Stimulated activated CD4-positive, alpha-beta T cell treated with anti-CD3 and anti-CD28 coated beads, Interleukin-1b, Interleukin-23, amount 100 ng/mL, for 24 hours (primary cell): ENCODE results near the gene CACNA2D2.
"Not testable (repeated sequence)": the region's sequence is repeated elsewhere in the genome, so short reads cannot be mapped to it uniquely, and the experiment has no call there.

Source experiments
- DNase-seq, 4 experiments: peaks; one replicate each; pipeline ENCODE4 v3.0.0-alpha.2; 2020; ENCODE audit warnings: low read depth in 4 of 4, low spot score in 1 of 4

CACNA2D2 gene

DNA sequence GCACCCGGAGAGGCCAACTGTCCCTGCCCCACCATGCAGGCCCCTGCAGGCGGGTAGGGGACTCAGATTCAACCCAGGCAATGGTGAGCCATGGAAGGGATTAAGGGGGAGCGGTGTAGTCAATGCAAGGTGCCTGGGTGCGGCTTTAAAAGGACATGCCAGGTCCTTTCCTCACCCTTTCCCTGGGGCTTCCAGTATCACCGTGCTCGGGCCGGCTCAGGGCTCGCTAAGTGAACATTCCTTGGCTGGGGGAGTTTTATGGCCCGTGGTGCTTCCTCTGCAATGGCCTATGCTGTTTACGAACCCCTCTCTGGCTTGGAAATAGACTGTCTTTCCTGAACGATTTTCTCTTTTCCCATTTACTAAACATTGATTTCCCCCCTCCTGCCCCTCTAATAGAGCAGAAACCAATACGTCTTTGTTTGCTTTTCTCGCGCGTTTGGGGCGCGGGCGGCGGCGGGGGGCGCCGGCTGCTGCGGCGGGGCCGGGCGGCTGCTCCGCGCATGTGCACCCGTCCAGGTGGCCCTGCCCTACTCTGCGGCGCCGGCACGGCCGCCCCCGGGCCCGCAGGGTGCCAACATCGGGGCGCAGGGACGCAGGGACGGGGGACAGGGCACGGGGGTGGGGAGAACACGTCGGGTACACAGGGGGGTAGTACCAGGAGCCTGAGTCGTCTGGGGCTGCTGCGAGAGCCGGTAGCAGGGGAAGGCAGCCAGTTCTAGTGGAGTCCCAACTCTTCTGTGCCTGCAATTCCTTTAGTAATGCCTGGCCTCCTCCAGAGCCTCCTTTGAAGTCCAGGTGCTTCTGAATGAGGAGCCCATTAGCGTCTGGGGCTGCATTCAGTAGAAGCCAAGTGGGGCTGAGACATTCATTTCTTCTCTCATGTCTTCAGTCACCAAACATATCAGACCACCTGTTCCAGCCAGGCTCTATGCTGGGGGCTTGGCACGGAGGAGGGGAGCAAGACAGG is 26.9 kb upstream of the CACNA2D2 start:
- no peak for DNase-seq

DNA sequence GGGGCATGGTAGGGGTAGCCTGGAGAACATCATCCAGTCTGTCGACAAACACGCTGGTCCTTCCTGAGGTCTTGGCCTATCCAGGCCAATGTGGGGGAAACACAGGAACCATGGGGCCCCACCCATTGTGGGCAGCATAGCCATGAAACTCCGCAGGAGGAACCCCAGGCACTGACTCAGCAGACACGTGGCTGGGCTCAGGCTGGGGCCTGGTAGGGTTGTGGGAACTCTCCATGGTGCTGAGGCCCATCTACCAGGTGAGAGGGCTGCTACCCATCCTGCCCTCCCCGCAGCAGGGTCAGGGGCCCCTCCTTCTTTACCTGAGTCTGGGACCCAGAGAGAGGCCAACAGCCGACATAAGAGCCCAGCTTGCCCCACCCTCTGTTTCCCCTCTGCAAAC is 22.6 kb upstream of the CACNA2D2 start:
- peak; percentile 21 to 60 (median 41) for DNase-seq

DNA sequence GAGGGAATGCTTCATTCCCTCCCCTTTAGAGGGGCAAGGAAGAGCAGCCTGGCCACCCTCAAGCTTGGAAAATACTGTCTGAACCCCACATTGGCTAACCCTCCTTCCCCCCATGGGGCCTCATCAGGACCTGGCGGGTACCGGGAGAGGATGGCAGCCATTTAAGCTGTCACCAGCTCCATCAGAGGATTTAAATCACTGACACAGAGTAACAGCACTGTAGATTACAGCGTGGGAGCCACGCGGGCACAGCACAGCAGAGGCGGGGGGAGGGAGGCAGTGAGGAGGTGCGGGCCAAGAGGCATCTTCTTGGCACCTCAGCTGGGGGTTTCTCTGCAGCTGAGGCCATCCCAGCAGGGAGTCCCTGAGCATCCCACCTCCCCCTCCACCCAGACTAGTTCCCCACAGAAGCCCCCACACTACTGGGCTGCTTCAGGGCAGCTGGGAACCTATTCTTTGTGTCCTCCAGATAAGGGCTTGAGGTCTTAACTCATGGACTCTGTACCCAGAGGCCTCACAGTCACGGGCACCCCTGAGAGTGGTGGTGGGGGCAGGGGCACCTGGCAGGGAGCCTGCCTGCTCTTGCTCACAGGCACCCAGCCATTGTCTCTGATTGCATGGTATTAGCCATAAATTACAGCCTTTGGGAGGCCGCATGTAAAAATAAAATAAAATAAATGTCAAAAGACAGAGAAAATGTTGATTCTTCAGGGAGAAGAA is 21.9 kb upstream of the CACNA2D2 start:
- DNase-seq: no peak

DNA sequence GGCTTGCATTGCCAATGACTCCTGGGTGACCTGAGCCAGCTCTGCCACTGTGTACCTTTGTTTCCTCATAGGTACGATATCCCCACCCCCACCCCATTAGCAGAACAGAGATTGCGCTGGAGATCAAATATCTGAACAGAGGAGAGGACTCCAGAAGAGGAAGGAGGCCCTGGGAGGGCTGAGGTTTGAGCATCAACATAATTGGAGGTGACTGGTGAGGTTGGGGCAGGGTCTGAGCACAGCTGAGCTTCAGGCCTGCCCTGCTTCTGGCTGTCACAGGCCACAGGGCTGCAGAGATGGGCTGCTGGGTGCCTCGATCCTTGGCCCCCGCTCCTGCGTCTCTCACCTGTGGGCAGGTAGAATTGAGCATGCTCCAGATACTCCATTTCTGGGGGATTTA is 21.3 kb upstream of the CACNA2D2 start:
- no peak for DNase-seq

DNA sequence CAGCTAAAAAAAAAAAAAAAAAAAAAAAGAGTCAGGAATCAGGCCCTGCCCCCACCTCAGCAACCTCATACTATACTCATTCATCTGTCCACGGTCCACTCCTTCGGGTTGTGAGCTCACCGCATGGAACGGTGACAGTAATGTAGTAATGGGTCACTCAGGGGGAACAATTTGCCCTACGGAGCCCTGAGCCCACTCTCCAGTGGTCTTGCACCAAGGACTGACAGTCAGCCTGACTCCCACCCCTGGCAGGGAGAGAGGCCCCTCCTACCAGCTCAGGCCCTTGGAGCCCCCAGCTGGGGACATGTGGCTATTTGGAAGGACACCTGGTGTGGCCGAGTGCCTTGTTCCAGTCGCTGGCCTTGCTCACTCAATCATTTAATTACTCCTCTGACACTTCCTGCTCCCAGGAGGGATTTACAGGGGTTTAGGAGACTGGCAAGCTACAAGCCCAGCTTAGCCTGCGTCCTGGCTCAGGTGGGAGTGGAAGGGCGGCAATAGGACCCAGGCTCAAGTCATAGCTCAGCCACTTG is 19.9 kb upstream of the CACNA2D2 start:
- no peak for DNase-seq

DNA sequence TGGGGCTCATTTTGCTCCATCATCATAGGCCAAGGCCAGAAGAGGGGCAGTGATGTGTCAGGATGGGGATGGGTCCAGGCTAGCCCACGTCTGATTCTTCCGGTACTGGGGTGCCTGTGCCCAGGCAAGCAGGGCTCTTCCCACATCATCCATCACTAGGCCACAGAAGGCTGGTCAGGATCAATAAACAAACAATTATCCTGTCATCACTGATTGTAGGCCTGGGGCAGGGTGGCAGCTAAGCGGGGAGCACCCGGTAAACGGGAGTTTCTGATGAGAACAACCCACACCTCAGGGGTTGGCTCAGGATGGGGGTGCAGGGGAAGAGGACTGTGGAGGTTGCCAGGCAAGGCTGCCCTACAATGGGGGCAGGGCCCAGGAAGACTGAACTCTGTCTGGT is 18.1 kb upstream of the CACNA2D2 start:
- no peak for DNase-seq

DNA sequence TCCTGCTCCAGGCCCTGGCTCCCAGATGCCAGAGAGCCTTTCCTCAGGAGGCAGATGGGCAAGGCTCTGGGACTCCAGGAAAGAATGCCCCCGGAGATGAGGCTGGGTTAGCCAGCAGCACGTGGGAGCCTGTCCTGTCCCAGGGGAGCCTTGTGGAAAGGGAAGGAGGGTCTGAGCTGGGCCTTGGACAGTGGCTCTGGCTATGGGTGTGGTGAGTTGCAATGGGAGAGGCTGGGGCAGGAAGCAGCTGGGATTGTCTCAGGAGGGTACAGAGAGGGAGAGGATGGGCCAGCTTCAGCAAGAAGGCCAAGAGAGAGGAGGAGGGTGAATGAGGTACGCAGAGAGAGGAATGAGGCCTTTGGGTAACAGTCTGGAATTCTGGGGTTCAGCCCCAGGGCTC is 17.4 kb upstream of the CACNA2D2 start:
- DNase-seq: no peak

DNA sequence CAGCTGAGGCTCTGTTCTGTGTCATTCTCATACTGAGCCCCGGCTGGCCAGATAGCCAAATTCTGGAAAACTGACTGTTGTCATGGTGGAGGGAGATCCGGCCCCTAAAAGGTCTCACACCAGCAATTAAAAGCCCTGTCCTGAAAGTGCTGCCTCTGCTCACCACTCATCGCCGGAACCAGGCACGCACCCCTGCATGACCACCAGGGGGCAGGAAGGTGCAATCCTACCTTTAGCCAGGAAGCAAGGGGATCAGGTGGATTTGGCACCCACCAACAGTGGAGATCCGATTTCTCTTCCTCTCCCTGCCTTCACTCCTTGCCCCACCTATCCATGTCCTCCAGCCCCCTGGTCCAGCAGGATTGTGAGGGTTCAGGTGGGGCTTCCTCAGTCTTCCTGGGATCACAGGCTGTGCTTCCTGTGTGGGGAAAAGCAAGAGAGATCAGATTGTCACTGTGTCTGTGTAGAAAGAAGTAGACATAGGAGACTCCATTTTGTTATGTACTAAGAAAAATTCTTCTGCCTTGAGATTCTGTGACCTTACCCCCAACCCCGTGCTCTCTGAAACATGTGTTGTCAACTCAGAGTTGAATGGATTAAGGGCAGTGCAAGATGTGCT is 16.1 kb upstream of the CACNA2D2 start:
- peak; percentile 41 to 71 (median 62) for DNase-seq

DNA sequence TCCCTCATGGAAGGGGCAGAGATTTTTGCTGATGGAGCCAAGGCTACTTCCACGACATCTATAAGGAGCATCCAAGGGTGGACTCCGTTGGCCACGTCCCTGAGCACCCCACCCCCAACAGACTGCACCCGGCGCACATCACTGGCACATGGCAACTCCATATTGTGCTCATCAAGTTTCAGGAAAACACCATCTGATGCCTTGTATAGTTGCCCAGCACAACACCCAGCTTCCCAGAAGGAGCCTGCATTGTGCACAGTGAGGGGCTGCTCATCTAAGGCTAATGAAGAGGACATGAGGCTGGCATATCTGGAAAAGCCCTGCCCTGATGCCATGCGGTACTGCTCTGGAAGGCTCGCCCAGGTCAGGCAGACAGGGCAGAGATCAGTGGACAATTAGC is 15.0 kb upstream of the CACNA2D2 start:
- no peak for DNase-seq

DNA sequence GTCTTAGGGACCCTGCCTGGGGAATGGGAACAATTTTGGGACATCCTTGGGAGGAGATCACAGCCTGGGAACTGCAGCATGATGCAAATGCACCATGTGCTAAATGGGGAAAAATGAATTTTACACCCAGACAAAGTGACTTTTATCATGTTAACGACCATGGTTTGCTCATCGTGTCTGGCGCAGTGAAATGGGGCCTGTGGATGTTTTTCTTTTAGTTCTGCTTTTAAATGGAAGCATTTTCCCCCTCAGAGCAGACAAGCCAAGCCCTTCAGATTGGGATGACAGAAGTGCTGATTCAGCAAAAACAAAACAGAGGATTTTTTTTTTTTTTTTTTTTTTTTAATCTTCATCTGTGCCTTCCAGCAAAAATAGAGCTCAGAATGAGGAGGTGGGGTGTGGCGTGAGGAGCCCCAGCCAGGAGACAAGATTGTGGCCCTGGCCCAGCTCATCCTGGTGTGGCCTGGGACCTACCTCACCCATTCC is 14.3 kb upstream of the CACNA2D2 start:
- no peak for DNase-seq

DNA sequence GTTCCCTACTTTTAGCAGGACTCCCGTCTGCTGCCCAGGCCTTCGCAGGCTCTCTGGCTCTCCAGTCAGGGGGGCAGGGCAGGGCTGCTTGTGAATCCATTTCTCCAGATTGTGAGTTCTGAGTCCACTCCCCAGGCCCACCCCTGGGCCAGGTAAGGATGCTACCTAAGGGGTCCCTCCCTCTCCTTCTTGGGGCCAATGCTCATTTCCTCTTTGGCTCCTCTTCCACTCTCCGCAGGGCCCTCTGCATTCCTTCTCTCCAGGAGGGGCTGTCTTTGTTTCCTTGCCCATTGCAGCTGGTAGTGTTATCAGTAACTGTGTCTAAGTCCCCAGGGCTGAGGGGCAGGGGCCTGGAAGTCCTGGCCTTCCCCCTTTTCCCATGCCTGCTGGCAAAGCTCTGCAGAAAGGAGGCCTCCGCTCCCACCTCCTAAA is 13.0 kb upstream of the CACNA2D2 start:
- DNase-seq: no peak

DNA sequence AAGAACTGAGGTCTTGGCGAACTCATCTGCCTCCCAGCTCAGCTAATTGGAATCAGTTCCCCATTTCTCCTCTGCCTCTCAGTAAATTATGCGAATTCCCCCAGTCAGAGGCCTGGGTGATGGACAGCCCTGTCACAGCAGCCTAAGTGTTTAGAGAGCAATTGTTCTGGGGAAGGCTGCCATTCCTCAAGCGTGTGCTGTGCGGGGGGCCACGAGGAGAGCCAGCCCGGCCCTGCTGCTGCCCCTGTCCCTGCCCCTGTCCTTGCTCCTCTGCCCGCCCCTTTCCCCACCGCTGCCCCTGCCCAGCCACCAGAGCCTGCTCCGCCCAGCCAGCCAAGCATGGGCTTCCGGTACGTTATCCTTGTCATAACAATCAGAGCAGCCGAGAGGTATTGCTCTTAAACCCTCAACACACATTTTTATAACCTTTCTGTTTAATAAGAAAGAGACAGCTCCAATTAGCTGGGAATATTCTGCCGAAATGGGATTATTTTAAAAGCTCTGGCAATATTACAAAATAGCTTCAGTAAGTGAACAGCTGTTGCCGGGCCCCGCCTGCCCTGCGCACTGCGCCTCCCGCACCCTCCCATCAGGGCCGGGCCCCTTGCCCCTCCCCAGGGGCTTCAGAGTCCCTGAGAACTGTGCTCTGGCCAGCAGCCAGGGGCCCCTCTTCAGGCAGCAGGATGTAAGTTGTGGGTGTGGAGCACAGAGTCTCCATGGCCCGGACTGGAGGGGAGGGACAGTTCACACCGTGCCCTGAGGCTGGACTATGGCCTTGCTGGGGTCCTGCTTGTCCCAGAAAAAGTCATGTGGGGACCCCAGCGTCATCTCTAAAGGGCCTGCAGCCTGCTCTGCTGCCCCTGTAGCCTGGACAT is 12.4 kb upstream of the CACNA2D2 start:
- DNase-seq: no peak

DNA sequence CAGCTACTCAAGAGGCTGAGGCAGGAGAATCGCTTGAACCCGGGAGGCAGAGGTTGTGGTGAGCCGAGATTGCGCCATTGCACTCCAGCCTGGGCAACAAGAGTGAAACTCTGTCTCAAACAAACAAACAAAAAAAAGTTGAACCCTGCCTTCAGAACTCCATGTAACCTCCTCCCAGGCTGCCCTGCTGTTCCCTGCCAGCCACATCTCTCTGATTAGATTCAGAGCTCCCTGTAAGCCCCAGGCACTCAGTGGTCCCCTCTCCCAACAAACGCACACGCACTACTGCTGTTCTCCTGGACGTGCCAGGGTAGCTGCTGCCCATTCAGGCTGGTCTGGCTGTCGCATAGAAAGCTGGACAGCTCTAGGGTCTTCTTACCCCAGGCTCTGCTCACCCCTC is 9.5 kb upstream of the CACNA2D2 start:
- not testable (repeated sequence) for DNase-seq

DNA sequence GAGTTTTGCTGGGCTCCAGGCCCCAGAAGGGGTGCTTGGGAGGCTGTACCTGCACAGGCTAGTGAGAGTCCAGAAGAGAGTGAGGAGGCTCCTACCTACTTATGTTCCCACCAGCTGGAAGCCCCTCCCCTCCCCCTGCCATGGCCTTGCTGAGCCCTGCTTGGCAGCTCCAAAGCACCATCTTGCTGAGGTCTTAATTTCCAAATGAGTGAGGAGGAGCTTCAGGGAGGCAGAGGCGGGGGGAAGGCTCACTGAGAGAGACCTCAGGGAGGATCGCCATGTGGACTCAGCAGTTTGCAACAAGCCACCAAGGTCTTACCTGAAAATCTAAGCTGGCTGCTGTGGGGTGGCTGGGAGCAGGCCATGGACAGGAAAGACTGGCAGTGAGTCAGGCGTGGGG is 8.7 kb upstream of the CACNA2D2 start:
- DNase-seq: no peak

DNA sequence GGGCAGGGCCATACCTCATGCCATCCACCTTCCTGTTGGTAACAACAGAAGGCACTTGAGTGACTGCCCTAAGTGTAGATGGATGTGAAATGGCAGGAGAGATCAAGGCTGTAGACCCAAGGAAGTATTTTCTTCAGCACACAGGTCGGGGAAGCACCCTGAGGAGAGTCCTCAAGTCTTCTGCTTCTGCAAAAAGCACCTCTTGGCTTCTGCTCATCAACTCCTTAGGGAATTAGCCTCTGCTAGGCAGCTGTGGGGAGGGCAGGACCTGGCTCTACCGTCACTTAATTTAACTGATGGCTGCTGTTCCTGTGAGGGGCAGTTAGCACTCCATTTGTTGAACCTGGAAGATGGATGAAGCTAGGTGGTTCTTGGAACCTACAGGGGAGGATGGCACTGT is 6.9 kb upstream of the CACNA2D2 start:
- DNase-seq: no peak

DNA sequence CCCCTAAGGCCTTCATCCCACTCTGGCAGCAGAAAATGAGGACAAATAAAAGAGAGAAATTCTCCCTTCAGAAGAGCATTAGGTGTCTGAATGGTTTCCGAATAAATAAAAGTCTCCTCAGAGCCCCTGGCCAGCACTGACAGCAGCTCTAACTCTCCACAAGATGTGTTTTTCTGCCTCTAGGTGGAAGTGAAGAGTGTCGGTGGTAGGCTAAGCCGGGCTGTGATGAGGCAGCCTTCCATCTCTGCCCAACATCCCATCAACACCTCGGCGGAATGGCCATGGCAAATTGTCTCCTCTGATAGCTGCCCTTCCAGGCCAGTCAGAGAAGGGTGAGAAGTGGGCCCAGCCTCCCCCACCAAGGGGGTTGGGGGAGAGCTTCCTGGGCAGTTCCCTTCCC is 6.3 kb upstream of the CACNA2D2 start:
- DNase-seq: no peak

DNA sequence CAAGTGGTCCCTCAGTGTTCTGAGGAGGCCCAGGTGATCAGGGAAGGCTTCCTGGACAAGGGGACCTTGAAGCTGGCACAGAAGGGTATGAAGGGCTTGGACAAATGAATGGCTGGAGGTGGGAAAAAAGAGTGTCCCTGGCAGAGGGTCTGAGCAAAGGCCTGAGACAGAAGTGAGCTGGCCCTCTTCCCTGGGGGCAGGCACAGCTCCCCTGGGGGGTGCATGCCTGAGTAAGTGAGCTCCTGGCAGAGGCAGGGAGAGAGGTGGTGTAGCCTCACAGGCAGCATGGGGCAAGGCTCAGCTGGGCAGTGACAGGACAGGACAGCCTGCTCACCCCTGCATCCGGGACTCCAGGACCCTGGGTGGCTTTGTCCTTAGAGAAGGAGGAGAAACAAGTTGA is 5.4 kb upstream of the CACNA2D2 start:
- DNase-seq: no peak

DNA sequence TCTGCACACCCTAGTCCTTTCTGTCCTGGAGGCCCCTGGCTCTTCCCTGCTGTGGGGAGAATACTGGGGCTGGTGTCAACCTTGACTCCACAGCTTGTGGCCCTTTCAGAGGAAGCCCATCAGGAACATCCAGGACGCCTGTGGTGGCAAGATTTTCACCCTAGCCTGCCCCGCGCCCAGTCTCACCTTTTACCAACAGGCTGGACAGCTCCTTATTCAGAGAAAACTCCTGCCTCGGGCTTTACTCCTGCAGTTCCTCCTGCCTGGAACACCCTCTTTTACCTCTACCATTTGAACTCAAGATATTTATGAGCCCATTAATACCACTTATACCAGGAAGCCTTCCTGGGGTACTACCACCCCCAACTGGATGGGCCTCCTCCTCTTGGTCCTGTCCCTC is 2.7 kb upstream of the CACNA2D2 start:
- DNase-seq: no peak

DNA sequence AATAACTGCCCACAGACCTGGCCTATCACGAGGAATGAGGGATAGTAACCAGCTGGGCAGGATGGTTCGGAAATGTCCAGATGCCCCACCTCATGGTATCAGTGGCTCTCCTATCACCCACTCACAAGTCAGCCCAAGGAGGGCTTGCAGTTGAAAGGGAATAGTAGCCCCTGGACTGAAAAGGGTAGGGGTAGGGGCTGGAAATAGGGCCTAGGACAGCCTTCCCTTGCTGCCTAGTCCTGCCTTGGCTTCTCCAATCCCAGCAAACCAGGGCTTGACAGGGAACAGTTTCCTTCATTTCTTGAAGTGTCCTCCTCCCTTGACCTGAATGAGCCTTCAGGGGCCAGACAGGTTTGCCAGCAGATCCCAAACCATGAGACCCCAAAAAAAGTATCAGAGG is 1.2 kb upstream of the CACNA2D2 start:
- DNase-seq: no peak

DNA sequence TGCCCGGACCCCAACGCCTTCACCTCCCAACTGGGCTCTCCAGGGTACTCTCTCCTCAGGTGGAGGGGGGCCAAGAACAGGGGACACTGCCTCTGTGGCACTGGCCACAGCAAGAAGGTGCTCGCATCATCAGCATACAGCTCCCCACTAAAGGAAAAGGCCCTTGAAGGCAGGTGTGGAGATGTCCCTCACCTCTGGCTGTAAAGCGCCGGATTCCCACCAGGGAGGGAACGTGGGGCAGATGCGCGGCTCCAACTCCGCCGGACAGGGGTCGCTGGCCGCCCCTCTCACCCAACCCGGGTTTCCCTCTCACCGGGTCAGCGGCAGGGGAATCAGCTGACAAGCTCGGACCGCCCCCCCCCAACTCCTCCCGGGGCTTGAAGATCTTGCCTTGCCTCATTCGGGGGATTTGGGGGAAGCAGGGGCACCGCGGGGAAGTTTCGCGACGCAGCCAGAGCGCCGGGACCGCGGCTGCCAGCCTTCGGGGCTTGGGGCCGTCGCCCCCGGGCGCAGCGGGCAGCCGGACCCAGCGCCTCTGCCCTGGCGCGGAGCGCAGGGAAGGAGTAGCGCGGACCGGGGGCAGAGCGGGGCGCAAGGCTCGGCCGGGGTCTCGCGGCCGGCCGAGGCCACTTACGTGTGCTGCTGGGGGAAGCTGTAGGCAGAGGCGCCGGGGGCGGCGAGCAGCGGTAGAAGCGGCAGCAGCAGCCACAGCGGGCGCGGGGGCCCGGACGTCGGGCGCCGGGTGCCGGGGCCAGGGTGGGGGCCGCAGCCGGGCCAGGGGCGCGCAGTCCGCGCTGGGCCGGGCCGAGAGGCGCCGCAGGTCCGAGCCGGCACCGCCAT is 630 bp downstream of the CACNA2D2 start:
- DNase-seq: no peak
